Activated CD4-positive, alpha-beta T cell treated with anti-CD3 and anti-CD28 coated beads, Interleukin-2, amount 50 U/mL, for 16 hours (primary cell): ENCODE results near the gene SPEN.
"Not testable (repeated sequence)": the region's sequence is repeated elsewhere in the genome, so short reads cannot be mapped to it uniquely, and the experiment has no call there.

Source experiments
- DNase-seq: peaks from one replicate; pipeline ENCODE4 v3.0.0-alpha.2; 2020

SPEN gene

GRCh38 chr1:15847100-15847892 is at the start of gene SPEN:
Gene SPEN (plus strand): TSS chr1:15847707. CDS start chr1:15848068, 361 bp downstream.
- DNase-seq, result peak; percentile 99

- DNase-seq, result peak; percentile 8
Measured at GRCh38 chr1:15799004-15799867, 48.3 kb upstream of the SPEN start.

- DNase-seq, result no peak
Measured at GRCh38 chr1:15799928-15800835, 47.3 kb upstream of the SPEN start.

DNA sequence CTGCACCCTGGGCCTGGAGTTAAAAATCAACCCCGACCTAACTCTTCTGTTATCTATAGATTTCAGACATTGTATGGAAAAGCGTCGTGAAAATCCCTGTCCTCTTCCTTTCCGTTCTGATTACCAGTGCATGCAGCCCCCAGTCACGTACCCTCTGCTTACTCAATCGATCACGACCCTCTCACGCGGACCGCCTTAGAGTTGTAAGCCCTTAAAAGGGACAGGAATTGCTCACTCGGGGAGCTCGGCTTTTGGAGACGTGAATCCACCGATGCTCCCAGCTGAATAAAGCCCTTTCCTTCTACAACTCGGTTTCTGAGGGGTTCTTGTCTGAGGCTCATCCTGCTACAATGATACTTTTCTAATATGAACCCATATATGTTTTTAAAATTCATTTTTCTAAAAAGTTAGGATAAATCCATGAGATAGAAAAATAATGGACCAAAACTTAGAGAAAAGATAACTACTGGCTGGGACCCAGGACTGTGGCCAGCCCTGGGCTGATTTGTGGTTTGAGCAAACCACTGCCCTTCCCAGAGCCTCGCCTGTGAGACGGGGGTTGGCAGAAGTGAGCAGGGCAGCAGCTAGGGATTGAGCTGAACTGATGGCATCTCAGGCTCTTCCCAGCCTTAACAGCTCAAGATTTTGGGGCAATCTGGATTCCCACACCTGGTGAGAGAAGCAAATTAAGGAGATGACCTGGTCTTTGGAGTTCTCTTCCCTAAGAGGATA is 45.1 kb upstream of the SPEN start:
- DNase-seq, result no peak

- DNase-seq, result peak; percentile 26
Measured at GRCh38 chr1:15803380-15803779, 44.1 kb upstream of the SPEN start.

- no peak for DNase-seq
Measured at GRCh38 chr1:15804060-15804459, 43.4 kb upstream of the SPEN start.

DNA sequence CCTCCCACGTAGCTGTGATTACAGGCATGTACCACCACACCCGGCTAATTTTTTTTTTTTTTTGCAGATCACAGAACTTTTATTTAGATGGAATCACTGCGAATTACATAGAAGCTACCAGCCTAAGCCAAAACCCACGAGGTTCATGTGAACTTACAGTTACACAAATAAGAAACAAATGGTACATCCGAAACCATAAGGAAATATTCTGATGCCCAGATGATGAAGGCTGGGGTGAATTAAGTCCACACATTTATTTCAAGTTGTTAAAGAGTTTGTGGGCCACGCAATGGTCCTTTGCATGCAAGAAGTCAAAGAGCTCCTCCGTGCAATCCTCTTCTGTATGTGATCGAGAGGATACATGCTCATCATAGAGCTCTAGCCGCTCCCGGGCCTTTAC is 40.4 kb upstream of the SPEN start:
- no peak for DNase-seq

DNA sequence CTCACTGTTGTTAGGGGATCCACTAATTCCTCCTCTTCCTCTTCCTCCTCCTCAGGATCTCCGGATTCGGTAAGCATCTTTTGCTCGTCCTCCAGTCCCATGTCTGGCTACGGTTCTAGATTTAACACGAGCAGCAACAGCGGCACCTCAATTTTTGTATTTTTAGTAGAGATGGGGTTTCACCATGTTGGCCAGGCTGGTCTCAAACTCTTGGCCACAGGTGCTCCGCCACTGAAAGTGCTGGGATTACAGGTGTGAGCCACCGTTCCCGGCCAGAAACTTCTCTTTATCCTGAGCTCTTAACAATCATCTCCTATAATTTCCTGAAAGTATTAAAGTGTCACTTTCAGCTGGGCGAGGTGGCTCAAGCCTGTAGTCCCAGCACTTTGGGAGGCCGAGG is 40.0 kb upstream of the SPEN start, which contains the start of gene UQCRHL:
Gene UQCRHL, minus strand, starts transcription at position 101 of the 400 bp plus-strand sequence. Its CDS starts 0 bp downstream, at position 101.
- DNase-seq, result not testable (repeated sequence)

- no peak for DNase-seq
Measured at GRCh38 chr1:15808955-15809354, 38.6 kb upstream of the SPEN start.

- no peak for DNase-seq
Measured at GRCh38 chr1:15810073-15810472, 37.4 kb upstream of the SPEN start.

DNA sequence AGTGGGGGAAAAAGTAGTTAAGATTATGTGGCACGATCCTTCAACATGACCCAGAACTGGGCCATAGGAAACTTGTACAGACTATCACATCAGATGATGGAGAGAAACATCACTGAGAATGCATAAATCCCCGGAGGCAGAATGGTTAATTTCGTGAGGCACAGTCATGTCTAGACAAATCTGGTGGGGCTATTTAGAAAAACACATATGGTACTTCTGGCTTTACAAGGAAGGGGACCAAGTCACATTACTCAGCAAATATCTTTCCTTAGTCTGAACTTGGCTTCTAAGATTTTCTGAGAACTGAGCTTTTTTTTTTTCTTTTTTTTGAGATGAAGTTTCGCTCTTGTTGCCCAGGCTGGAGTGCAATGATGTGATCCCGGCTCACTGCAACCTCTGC is 30.8 kb upstream of the SPEN start:
- peak; percentile 35 for DNase-seq

DNA sequence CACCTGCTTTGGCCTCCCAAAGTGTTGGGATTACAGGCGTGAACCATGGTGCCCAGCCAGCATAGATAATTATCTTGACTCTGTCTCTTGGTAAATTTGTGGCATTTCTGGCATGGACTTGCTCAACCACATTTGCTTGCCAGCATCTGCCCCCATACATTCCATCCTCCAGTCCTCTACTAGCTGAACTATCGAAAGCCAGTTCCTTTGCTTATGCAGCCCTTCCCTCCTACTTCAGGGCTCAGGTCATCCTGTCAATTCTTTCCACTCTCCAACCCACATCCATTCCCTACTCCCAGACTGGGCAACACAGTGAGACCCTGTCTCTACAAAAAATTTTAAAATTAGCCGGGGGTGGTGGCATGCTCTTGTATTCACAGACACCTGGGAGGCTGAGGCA is 27.0 kb upstream of the SPEN start:
- no peak for DNase-seq

- no peak for DNase-seq
Measured at GRCh38 chr1:15825800-15826199, 21.7 kb upstream of the SPEN start.

GRCh38 chr1:15826810-15827507 is 20.5 kb upstream of the SPEN start:
- DNase-seq, result no peak

GRCh38 chr1:15827567-15827966 is 19.9 kb upstream of the SPEN start:
- DNase-seq, result not testable (repeated sequence)

DNA sequence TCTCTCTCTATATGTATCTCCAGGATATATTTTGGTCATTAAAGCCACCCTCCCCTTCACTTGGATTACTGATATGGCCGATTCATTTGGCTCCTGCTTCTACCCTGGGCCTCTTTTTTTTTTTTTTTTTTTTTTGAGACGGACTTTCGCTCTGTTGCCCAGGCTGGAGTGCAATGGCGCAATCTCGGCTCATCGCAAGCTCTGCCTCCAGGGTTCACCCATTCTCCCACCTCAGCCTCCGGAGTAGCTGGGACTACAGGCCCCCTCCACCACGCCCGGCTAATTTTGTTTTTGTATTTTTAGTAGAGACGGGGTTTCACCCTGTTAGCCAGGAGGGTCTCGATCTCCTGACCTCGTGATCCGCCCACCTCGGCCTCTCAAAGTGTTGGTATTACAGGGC is 18.6 kb upstream of the SPEN start:
- DNase-seq, result not testable (repeated sequence)

- no peak for DNase-seq
Measured at GRCh38 chr1:15830258-15830657, 17.2 kb upstream of the SPEN start.

GRCh38 chr1:15833069-15833679 is 14.3 kb upstream of the SPEN start:
- DNase-seq, result peak; percentile 64

- DNase-seq, result no peak
Measured at GRCh38 chr1:15833842-15834405, 13.6 kb upstream of the SPEN start.

DNA sequence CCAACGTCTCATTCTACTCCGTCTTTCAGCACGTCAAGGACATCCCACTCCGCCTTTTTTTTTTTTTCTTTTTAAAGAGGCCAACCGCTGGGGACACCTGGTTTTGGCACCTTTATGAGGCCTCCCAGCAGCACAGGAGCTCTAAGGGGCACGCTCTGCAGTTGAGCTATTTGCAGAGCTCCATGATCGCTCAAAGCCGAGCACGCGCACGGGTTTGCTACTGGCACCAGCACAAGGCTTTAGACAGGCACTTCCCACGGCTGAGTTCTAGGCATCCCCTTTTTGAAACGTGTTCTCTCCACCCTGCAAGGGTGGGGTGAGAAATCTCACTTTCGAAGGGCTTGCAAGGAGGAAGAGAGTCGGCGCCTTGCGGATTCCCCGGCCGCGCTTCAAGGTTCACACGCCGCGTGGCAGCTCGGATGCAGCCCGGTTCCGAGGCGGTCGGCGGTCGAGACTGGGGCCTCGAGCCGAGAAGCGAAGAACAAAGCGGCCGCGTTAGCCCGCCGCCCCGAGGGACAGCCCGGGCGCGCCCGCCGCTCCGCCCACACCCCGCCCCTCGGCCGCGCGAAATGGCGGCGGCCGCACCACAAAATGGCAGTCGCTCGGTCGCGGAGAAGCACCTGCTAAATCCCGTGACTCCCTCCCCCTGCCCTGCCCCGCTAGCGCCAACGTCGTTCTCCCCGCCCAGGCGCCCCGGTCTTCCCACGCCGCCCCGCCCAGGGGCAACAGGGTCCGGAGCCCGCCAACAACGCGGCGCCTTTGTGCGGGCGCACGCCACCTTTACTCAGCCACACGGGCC is 12.9 kb upstream of the SPEN start:
- peak; percentile 93 for DNase-seq
